DOHH2 (cell line): ENCODE results near the gene CLEC18C.

Experiments
- H3F3A ChIP-seq: fragments of 200-600 bp; sonication (generic), shearing (Covaris generic); 2 replicates; pipeline ENCODE4 v1.6.0; 2016; ENCODE audit warnings: antibody characterized with exemption, mild to moderate bottlenecking; ENCODE audit not compliant: control insufficient read depth, insufficient read depth
- H3K27ac ChIP-seq: fragments of 200-600 bp; sonication (generic); 2 replicates; pipeline ENCODE4 v1.5.1; 2014; ENCODE audit warnings: low read depth, mild to moderate bottlenecking, low read length, moderate library complexity
- H3K27me3 ChIP-seq: fragments of 200-600 bp; sonication (generic); 2 replicates; pipeline ENCODE4 v1.6.1; 2014; ENCODE audit warnings: mild to moderate bottlenecking, low read length, mixed read lengths; ENCODE audit not compliant: control insufficient read depth
- H3K36me3 ChIP-seq: fragments of 200-600 bp; sonication (generic); 2 replicates; pipeline ENCODE4 v1.6.1; 2014; ENCODE audit warnings: mild to moderate bottlenecking, low read length, moderate library complexity, mixed read lengths; ENCODE audit not compliant: control insufficient read depth
- H3K4me1 ChIP-seq: fragments of 200-600 bp; sonication (generic); 2 replicates; pipeline ENCODE4 v1.6.1; 2014; ENCODE audit warnings: mild to moderate bottlenecking, low read length, mixed read lengths; ENCODE audit not compliant: control insufficient read depth
- H3K4me2 ChIP-seq: fragments of 200-600 bp; sonication (generic); 2 replicates; pipeline ENCODE4 v1.6.0; 2014; ENCODE audit warnings: mild to moderate bottlenecking, low read length, moderate library complexity
- H3K4me3 ChIP-seq: fragments of 200-600 bp; sonication (generic); 2 replicates; pipeline ENCODE4 v1.5.1; 2014; ENCODE audit warnings: mild to moderate bottlenecking, low read length, mixed read lengths
- H3K79me2 ChIP-seq: fragments of 200-600 bp; sonication (generic); 2 replicates; pipeline ENCODE4 v1.6.1; 2014; ENCODE audit warnings: mild to moderate bottlenecking, low read length, mixed read lengths; ENCODE audit not compliant: control insufficient read depth
- H3K9me2 ChIP-seq: fragments of 200-600 bp; sonication (generic); replicated peaks from 2 replicates; pipeline ENCODE4 v1.6.1; 2014; ENCODE audit warnings: mild to moderate bottlenecking, low read length, mixed read lengths; ENCODE audit not compliant: control insufficient read depth
- H3K9me3 ChIP-seq: fragments of 200-600 bp; sonication (generic); 2 replicates; pipeline ENCODE4 v1.6.1; 2014; ENCODE audit warnings: antibody characterized with exemption, low read length, mixed read lengths; ENCODE audit not compliant: control insufficient read depth, insufficient read depth
- H4K20me1 ChIP-seq: fragments of 200-600 bp; sonication (generic); 2 replicates; pipeline ENCODE4 v1.6.0; 2014; ENCODE audit warnings: low read depth, mild to moderate bottlenecking, antibody characterized with exemption, low read length, moderate library complexity; ENCODE audit not compliant: control insufficient read depth, insufficient read depth
- EZH2phosphoT487 ChIP-seq: fragments of 200-600 bp; sonication (generic); IDR thresholded peaks from 2 replicates; pipeline ENCODE4 v1.6.1; 2017; ENCODE audit warnings: borderline replicate concordance, mild to moderate bottlenecking, antibody characterized with exemption, low read length, moderate library complexity, mixed read lengths
- TF ChIP-seq, protein P1 (sequence below): fragments of 200-600 bp; sonication (generic); IDR thresholded peaks from one replicate; pipeline ENCODE4 v1.5.1; 2014; ENCODE audit warnings: antibody characterized with exemption, mild to moderate bottlenecking, low read depth, low read length; ENCODE audit not compliant: poor library complexity, severe bottlenecking

CLEC18C gene

GRCh38 chr16:70157105-70157476 lies 16.5 kb upstream of the CLEC18C start:
- no peaks in the 10 kb centered on the region for H3K79me2 ChIP-seq
- H3K4me1 ChIP-seq, result no peaks in the 10 kb centered on the region
- H3K9me2 ChIP-seq, result no peaks in the 10 kb centered on the region
- H4K20me1 ChIP-seq, result peaks cover 8% of the 10 kb centered on the region; the same call in 1 of the 2 replicates
- no peaks in the 10 kb centered on the region for H3K9me3 ChIP-seq
- H3K4me3 ChIP-seq, result no peak overlapping the region
- H3K4me2 ChIP-seq, result no peak overlapping the region
- TF ChIP-seq, protein P1, sequence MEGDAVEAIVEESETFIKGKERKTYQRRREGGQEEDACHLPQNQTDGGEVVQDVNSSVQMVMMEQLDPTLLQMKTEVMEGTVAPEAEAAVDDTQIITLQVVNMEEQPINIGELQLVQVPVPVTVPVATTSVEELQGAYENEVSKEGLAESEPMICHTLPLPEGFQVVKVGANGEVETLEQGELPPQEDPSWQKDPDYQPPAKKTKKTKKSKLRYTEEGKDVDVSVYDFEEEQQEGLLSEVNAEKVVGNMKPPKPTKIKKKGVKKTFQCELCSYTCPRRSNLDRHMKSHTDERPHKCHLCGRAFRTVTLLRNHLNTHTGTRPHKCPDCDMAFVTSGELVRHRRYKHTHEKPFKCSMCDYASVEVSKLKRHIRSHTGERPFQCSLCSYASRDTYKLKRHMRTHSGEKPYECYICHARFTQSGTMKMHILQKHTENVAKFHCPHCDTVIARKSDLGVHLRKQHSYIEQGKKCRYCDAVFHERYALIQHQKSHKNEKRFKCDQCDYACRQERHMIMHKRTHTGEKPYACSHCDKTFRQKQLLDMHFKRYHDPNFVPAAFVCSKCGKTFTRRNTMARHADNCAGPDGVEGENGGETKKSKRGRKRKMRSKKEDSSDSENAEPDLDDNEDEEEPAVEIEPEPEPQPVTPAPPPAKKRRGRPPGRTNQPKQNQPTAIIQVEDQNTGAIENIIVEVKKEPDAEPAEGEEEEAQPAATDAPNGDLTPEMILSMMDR, result no peak
- TF ChIP-seq EZH2phosphoT487, result no peak
- no peak overlapping the region for H3K27ac ChIP-seq
- H3K27me3 ChIP-seq, result no peaks in the 10 kb centered on the region
- H3F3A ChIP-seq, result no peaks in the 10 kb centered on the region
- H3K36me3 ChIP-seq, result peaks cover 88% of the 10 kb centered on the region

DNA sequence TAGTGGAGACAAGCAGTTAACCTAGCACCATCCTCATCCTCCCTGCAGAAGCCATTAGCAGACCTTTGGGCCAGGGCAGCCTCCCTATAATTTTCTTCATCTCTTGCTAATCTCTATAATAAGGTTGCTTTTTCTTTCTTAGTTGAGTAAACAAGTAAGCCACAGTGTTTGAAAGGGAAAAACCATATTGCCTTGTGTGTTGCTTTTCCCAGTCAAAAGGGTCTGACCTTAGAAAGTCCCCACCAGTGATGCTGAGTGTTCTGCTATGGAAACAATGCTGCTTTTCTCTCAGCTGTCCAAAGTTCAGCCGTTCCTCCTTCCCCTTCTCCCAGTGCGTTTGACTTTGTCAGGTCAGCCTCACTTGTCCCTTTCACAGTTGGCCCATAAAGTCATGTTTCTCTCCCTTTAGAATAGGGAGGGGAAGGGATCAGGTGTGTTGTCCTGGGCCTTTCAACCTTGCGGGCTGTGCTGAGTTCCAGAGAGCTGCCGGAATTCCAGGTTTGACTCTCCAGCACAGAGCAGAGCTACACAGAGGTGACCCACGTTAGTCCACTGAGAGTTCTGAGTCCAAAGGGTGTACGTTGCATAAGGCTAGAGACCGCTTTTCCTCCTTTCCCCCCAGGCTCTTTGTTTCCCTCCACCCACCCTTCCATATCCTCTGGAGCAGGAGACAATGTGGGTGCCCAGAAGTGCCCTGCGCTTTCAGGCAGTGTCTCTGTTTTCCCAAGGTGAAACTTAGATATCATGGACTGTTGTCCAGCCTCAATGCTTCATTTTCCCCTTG lies 15.9 kb upstream of the CLEC18C start:
- no peak overlapping the region for H3K4me3 ChIP-seq
- peaks cover 8% of the 10 kb centered on the region; the same call in 1 of the 2 replicates for H4K20me1 ChIP-seq
- no peaks in the 10 kb centered on the region for H3K79me2 ChIP-seq
- H3K9me2 ChIP-seq, result no peaks in the 10 kb centered on the region
- no peaks in the 10 kb centered on the region for H3F3A ChIP-seq
- peaks cover 87% of the 10 kb centered on the region for H3K36me3 ChIP-seq
- no peaks in the 10 kb centered on the region for H3K4me1 ChIP-seq
- TF ChIP-seq EZH2phosphoT487, result no peak
- TF ChIP-seq, protein P1, result no peak
- H3K4me2 ChIP-seq, result no peak overlapping the region
- H3K27ac ChIP-seq, result no peak overlapping the region
- no peaks in the 10 kb centered on the region for H3K27me3 ChIP-seq
- no peaks in the 10 kb centered on the region for H3K9me3 ChIP-seq

DNA sequence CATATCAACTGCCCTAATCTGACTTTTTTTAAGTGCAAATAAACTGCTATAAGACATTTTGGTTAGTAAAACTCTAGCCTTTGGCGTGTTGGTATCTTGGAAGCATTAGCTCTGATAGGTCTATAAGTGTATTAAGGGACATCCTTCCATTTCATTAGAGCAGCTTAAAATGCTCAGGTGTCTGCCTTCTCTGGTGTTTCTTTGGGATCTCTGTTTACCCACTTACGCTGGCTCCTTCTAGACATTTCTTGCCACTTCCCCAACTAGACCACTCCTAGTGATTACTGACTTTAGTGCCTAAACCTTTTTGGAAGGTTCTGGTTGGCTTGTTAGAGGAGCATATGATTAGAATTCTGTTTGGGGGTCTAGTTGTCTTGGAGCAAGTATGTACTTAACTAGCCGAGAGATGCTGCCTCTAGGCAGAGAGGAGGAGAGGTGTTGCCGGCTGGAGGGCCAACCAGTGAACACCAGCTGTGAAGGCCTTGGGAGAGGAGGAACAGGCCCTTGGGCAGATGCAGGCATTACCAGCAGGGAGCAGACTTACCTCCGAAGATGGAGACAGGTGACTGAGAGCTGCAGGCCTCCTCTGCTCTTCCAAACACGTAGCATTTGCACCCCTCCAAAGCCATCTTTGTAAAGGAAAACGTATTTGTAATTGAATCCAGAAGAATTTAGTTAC lies 15.2 kb upstream of the CLEC18C start:
- no peaks in the 10 kb centered on the region for H3K9me2 ChIP-seq
- H3K79me2 ChIP-seq, result no peaks in the 10 kb centered on the region
- no peak overlapping the region for H3K27ac ChIP-seq
- no peaks in the 10 kb centered on the region for H3K9me3 ChIP-seq
- H3F3A ChIP-seq, result no peaks in the 10 kb centered on the region
- H3K4me1 ChIP-seq, result no peaks in the 10 kb centered on the region
- H3K27me3 ChIP-seq, result no peaks in the 10 kb centered on the region
- H4K20me1 ChIP-seq, result peaks cover 8% of the 10 kb centered on the region; the same call in 1 of the 2 replicates
- TF ChIP-seq EZH2phosphoT487, result no peak
- TF ChIP-seq, protein P1, result no peak
- peaks cover 80% of the 10 kb centered on the region for H3K36me3 ChIP-seq
- H3K4me2 ChIP-seq, result no peak overlapping the region
- H3K4me3 ChIP-seq, result no peak overlapping the region
